ENCODE measurements around the gene WIPF1.

The WIPF1 gene

DNA sequence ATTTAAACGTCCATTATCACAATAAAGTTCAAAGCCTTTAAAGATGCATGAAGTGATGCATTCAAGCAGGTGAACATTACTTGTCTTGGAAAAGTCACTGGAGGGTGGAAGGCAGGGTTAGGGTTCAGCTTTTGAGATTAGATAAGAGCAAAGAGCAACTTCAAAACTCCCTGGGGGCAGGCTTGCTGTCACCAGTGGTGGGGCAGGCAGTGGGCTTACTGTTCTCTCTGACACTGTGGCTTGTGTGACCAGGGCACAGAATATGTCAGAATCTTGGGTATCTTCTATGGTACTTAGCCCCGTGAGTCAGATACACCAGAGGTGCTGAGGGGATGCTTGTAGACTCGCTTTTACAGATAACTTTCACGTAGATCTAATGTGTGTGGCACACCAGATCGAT lies 52.8 kb downstream of the WIPF1 start:
- Histone ChIP-seq H3K36me3 (replicated peaks; ENCODE audit: low read depth, low read length) (no peaks in the 10 kb centered on the region), H3K9ac (ENCODE audit: low read length) (no peak overlapping the region), H4K20me1 (ENCODE audit: insufficient read depth, low read length) (no peaks in the 10 kb centered on the region), H3K9me3 (ENCODE audit: insufficient read depth, low read length) (no peaks in the 10 kb centered on the region), H3K4me1 (ENCODE audit: low read length) (no peaks in the 10 kb centered on the region), H3K27ac (ENCODE audit: low read length) (no peak overlapping the region), H3K79me2 (ENCODE audit: low read length) (no peaks in the 10 kb centered on the region), H2AFZ (ENCODE audit: low read depth, low read length) (no peak overlapping the region), H3K27me3 (ENCODE audit: low read depth, low read length) (no peaks in the 10 kb centered on the region), H3K4me3 (ENCODE audit: low read length) (no peak overlapping the region), H3K4me2 (ENCODE audit: low read length) (no peak overlapping the region)
- no peak for TF ChIP-seq EZH2phosphoT487 (IDR thresholded peaks at IDR 0.05; ENCODE audit: low read depth)
- TF ChIP-seq, protein P1, sequence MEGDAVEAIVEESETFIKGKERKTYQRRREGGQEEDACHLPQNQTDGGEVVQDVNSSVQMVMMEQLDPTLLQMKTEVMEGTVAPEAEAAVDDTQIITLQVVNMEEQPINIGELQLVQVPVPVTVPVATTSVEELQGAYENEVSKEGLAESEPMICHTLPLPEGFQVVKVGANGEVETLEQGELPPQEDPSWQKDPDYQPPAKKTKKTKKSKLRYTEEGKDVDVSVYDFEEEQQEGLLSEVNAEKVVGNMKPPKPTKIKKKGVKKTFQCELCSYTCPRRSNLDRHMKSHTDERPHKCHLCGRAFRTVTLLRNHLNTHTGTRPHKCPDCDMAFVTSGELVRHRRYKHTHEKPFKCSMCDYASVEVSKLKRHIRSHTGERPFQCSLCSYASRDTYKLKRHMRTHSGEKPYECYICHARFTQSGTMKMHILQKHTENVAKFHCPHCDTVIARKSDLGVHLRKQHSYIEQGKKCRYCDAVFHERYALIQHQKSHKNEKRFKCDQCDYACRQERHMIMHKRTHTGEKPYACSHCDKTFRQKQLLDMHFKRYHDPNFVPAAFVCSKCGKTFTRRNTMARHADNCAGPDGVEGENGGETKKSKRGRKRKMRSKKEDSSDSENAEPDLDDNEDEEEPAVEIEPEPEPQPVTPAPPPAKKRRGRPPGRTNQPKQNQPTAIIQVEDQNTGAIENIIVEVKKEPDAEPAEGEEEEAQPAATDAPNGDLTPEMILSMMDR (IDR thresholded peaks at IDR 0.05; ENCODE audit: low read depth, low read length) = no peak

DNA sequence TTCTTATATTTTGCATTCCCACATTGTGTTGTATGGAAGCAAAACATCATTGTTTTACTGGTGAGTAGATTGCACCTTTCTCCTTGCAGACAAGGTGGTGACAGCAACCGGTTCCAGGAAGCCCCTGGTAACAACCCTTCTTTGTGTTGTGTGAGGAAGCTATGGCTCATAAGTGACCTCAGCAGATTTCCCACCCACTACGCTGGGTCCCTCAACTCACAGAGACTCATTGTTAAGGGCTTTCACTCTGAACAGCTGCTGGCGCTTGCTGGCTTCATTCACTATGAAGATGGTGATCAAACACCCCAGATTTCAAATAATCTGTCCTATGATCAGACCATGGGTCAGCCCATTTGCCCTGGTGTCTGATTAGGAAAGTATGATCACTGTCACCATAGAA lies 53.4 kb downstream of the WIPF1 start:
- Histone ChIP-seq H3K4me1 (ENCODE audit: low read length) (peaks cover 5% of the 10 kb centered on the region; the same call in 1 of the 2 replicates), H2AFZ (ENCODE audit: low read depth, low read length) (no peak overlapping the region), H3K36me3 (replicated peaks; ENCODE audit: low read depth, low read length) (no peaks in the 10 kb centered on the region), H3K4me2 (ENCODE audit: low read length) (no peak overlapping the region), H3K9me3 (ENCODE audit: insufficient read depth, low read length) (no peaks in the 10 kb centered on the region), H3K4me3 (ENCODE audit: low read length) (no peak overlapping the region), H3K27me3 (ENCODE audit: low read depth, low read length) (no peaks in the 10 kb centered on the region), H3K27ac (ENCODE audit: low read length) (no peak overlapping the region), H3K9ac (ENCODE audit: low read length) (no peak overlapping the region), H3K79me2 (ENCODE audit: low read length) (no peaks in the 10 kb centered on the region), H4K20me1 (ENCODE audit: insufficient read depth, low read length) (no peaks in the 10 kb centered on the region)
- TF ChIP-seq, protein P1 (IDR thresholded peaks at IDR 0.05; ENCODE audit: low read depth, low read length) = no peak
- no peak for TF ChIP-seq EZH2phosphoT487 (IDR thresholded peaks at IDR 0.05; ENCODE audit: low read depth)

DNA sequence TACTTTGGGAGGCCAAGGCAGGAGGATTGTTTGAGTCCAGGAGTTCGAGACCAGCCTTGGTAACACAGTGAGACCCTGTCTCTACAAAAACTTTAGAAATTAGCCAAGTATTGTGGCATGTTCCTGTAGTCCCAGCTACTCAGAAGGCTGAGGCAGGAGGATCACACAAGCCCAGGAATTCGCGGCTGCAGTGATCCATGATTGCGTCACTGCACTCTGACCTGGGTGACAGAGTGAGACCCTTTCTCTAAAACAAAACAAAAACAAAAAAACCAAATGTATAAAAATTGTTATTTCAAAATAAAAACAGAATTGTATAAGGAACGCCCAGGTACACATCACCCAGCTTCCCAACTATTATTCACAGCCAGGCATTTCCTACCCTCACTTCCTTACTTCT lies 56.7 kb downstream of the WIPF1 start:
- Histone ChIP-seq H3K4me1 (ENCODE audit: low read length) (peaks cover 12% of the 10 kb centered on the region), H3K4me2 (ENCODE audit: low read length) (no peak overlapping the region), H3K27me3 (ENCODE audit: low read depth, low read length) (no peaks in the 10 kb centered on the region), H3K9ac (ENCODE audit: low read length) (no peak overlapping the region), H3K27ac (ENCODE audit: low read length) (no peak overlapping the region), H3K79me2 (ENCODE audit: low read length) (no peaks in the 10 kb centered on the region), H3K9me3 (ENCODE audit: insufficient read depth, low read length) (no peaks in the 10 kb centered on the region), H3K4me3 (ENCODE audit: low read length) (no peak overlapping the region), H4K20me1 (ENCODE audit: insufficient read depth, low read length) (no peaks in the 10 kb centered on the region), H2AFZ (ENCODE audit: low read depth, low read length) (no peak overlapping the region), H3K36me3 (replicated peaks; ENCODE audit: low read depth, low read length) (no peaks in the 10 kb centered on the region)
- no peak for TF ChIP-seq EZH2phosphoT487 (IDR thresholded peaks at IDR 0.05; ENCODE audit: low read depth)
- TF ChIP-seq, protein P1 (IDR thresholded peaks at IDR 0.05; ENCODE audit: low read depth, low read length) = no peak

DNA sequence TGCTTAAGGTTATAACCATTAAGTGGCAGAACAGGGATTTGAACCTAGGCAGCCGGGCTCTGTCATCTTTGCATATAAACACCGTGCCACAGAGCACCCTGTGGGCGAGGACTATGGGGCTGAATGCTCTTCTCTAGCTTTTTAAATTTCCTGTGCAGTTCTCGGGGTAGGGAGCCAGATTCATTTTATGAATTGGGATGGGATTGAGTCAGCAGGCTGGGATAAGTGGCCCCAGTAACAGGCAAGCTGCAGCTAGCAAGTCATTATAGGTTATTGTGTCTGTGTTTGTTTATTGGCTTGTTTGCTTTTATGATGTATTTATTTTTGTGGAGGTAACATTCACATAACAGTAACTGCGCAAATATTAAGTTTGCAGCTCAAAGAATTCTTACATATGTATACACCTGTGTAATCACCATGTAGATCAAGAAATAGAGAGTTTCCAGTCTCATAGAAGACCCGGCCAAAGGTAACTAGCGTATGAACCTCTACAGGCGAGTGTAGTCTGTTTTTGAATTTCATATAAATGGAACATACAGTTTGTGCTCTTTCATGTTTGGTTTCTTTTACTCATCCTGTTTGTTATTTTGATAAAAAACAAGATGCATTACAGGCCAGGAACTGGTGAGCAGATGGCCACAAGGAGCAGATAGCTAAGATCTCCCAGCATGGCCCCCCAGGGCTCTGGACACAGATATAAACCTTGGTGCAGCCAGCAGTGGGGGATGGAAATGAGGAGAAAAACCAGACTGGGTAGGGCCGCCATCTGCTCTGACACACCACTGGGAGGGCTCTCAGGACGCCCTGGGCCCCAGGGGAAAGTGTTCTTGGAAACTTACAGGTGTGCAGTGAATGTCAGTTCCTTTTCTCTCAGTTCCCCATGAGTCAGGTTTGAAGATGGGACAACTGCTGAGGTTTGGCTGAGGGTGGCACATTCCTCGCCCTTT lies 61.6 kb downstream of the WIPF1 start:
- Histone ChIP-seq H3K4me2 (ENCODE audit: low read length) (peak overlapping the region; percentile 28), H3K36me3 (replicated peaks; ENCODE audit: low read depth, low read length) (no peaks in the 10 kb centered on the region), H3K4me1 (ENCODE audit: low read length) (peaks cover 12% of the 10 kb centered on the region), H3K27ac (ENCODE audit: low read length) (no peak overlapping the region), H3K9me3 (ENCODE audit: insufficient read depth, low read length) (no peaks in the 10 kb centered on the region), H3K9ac (ENCODE audit: low read length) (no peak overlapping the region), H3K4me3 (ENCODE audit: low read length) (no peak overlapping the region), H3K79me2 (ENCODE audit: low read length) (no peaks in the 10 kb centered on the region), H4K20me1 (ENCODE audit: insufficient read depth, low read length) (no peaks in the 10 kb centered on the region), H3K27me3 (ENCODE audit: low read depth, low read length) (no peaks in the 10 kb centered on the region), H2AFZ (ENCODE audit: low read depth, low read length) (no peak overlapping the region)
- TF ChIP-seq EZH2phosphoT487 (IDR thresholded peaks at IDR 0.05; ENCODE audit: low read depth) = no peak
- TF ChIP-seq, protein P1 (IDR thresholded peaks at IDR 0.05; ENCODE audit: low read depth, low read length) = no peak

Data from OCI-LY3 (cell line).